OCI-LY7 (cell line): ENCODE data around the gene TESPA1.

Source experiments
- CTCF ChIP-seq: fragments of 200-600 bp; sonication (generic); conservative IDR thresholded peaks from 2 replicates; pipeline ENCODE4 v1.5.1; 2014; ENCODE audit warnings: mild to moderate bottlenecking, antibody characterized with exemption, low read length, moderate library complexity, mixed read lengths
- EZH2phosphoT487 ChIP-seq: fragments of 200-600 bp; sonication (generic); IDR thresholded peaks from 2 replicates; pipeline ENCODE4 v1.6.1; 2018; ENCODE audit warnings: low read depth, borderline replicate concordance, mild to moderate bottlenecking, mixed run types, antibody characterized with exemption, low read length, moderate library complexity, mixed read lengths

- TF ChIP-seq CTCF (no peak), EZH2phosphoT487 (no peak)
Observed at GRCh38 chr12:55001198-55001868, 16.8 kb upstream of the TESPA1 start.
